Endothelial cell of umbilical vein (primary cell): ENCODE results near the gene PTH1R. TPM values are rescaled to one million over a fixed set of nuclear protein-coding genes. Genes with fewer than 3 reads are reported as not detected.

Source experiments
- BruUV-seq: library from RNA; stranded (reverse); fragments of 400-500 nt; replicated peaks from 2 replicates; lab custom pipeline; 2021; lab: Mats Ljungman, UMichigan
- CTCF ChIA-PET: fragments of 300-600, 350-600 bp; sonication (Branson Sonifier 250); formaldehyde crosslinking; loops from one replicate; lab custom pipeline; 2021; ENCODE audit warnings: antibody characterized with exemption, inconsistent platforms; lab: Charles Lee
- POLR2A ChIA-PET: fragments of 300-600, 350-600 bp; sonication (Branson Sonifier 250); formaldehyde crosslinking; loops from one replicate; lab custom pipeline; 2021; ENCODE audit warnings: antibody characterized with exemption, inconsistent platforms; lab: Charles Lee
- DNase-seq: peaks from one replicate; pipeline ENCODE4 v3.0.0-alpha.2; 2011; ENCODE audit warnings: low read depth, low spot score
- FAIRE-seq: peaks from 2 replicates; lab custom pipeline; 2011; peaks lifted over from hg19 to GRCh38; lab: Jason Lieb, UNC
- H2AFZ ChIP-seq: 2 replicates; pipeline ENCODE4 v1.6.0; 2012; ENCODE audit warnings: low read depth, low read length, control low read depth, inconsistent platforms
- H3K27ac ChIP-seq: 2 replicates; pipeline ENCODE4 v1.5.1; 2011; ENCODE audit warnings: low read depth, mild to moderate bottlenecking, control low read depth, low read length, moderate library complexity; ENCODE audit not compliant: insufficient read depth
- H3K27me3 ChIP-seq, 2 experiments: 2 replicates each; pipeline versions ENCODE4 v1.6.0 to v1.6.1; 2011; ENCODE audit warnings: low read length in 2 of 2, mixed read lengths in 1 of 2; ENCODE audit not compliant: control insufficient read depth in 2 of 2, insufficient read depth in 2 of 2
- H3K36me3 ChIP-seq, 2 experiments: 2 replicates in 1 of 2; 3 replicates in 1 of 2; pipeline ENCODE4 v1.5.1; 2011; ENCODE audit warnings: low read length in 2 of 2, mild to moderate bottlenecking in 1 of 2, moderate library complexity in 1 of 2; ENCODE audit not compliant: control insufficient read depth in 2 of 2, insufficient read depth in 2 of 2; ENCODE audit errors: extremely low read depth in 1 of 2
- H3K4me1 ChIP-seq: 3 replicates; pipeline ENCODE4 v1.5.1; 2011; ENCODE audit warnings: mild to moderate bottlenecking, low read length; ENCODE audit not compliant: control insufficient read depth, insufficient read depth; ENCODE audit errors: extremely low read depth
- H3K4me2 ChIP-seq: 2 replicates; pipeline ENCODE4 v1.6.1; 2011; ENCODE audit warnings: low read length, control low read depth, mixed read lengths; ENCODE audit not compliant: insufficient read depth
- H3K4me3 ChIP-seq, 3 experiments: fragments of 200-600 bp in 1 of 3; sonication (generic), shearing (Covaris generic) in 1 of 3; replicated peaks in 1 of 3; 2 replicates each; pipeline ENCODE4 v1.5.1; 2011 to 2016; ENCODE audit warnings: control low read depth in 3 of 3, low read length in 3 of 3, mild to moderate bottlenecking in 2 of 3, inconsistent platforms in 1 of 3, low read depth in 1 of 3, moderate library complexity in 1 of 3; ENCODE audit not compliant: insufficient read depth in 1 of 3
- H3K79me2 ChIP-seq: 2 replicates; pipeline ENCODE4 v1.6.0; 2012; ENCODE audit warnings: low read length, inconsistent platforms; ENCODE audit not compliant: control insufficient read depth, insufficient read depth
- H3K9ac ChIP-seq: replicated peaks from 2 replicates; pipeline ENCODE3; 2011; ENCODE audit warnings: low read length, control low read depth; ENCODE audit not compliant: insufficient read depth; ENCODE audit errors: extremely low read depth
- H3K9me1 ChIP-seq: replicated peaks from 3 replicates; pipeline ENCODE4 v1.6.0; 2011; ENCODE audit warnings: mild to moderate bottlenecking, low read length; ENCODE audit not compliant: control insufficient read depth, insufficient read depth; ENCODE audit errors: extremely low read depth
- H3K9me3 ChIP-seq: replicated peaks from 2 replicates; pipeline ENCODE4 v1.5.1; 2012; ENCODE audit warnings: low read length, inconsistent platforms; ENCODE audit not compliant: control insufficient read depth, insufficient read depth
- H4K20me1 ChIP-seq: replicated peaks from 2 replicates; pipeline ENCODE3; 2011; ENCODE audit warnings: mild to moderate bottlenecking, low read length; ENCODE audit not compliant: control insufficient read depth, insufficient read depth; ENCODE audit errors: extremely low read depth
- CTCF ChIP-seq, 2 donors: IDR thresholded peaks; 1 replicate in 1 of 2; 2 replicates in 1 of 2; pipeline ENCODE4 v1.5.1; 2011; ENCODE audit warnings: low read length in 2 of 2, mild to moderate bottlenecking in 2 of 2, moderate library complexity in 2 of 2, control low read depth in 1 of 2, inconsistent platforms in 1 of 2, low read depth in 1 of 2; ENCODE audit not compliant: insufficient read depth in 1 of 2; ENCODE audit errors: extremely low read depth in 1 of 2
- EZH2 ChIP-seq: IDR thresholded peaks from 2 replicates; pipeline ENCODE4 v1.6.1; 2012; ENCODE audit warnings: borderline replicate concordance, low read depth, mild to moderate bottlenecking, moderate library complexity, low read length, inconsistent platforms; ENCODE audit not compliant: severe bottlenecking
- FOS ChIP-seq: IDR thresholded peaks from 2 replicates; pipeline ENCODE4 v1.6.1; 2011; ENCODE audit warnings: mild to moderate bottlenecking, low read length, moderate library complexity, borderline replicate concordance; ENCODE audit not compliant: insufficient read depth
- GATA2 ChIP-seq: IDR thresholded peaks from 2 replicates; pipeline ENCODE4 v1.7.0; 2011; ENCODE audit warnings: low read depth, mild to moderate bottlenecking, moderate library complexity, mixed read lengths, low read length; ENCODE audit not compliant: insufficient read length, insufficient read depth
- JUN ChIP-seq: IDR thresholded peaks from 2 replicates; pipeline ENCODE4 v1.6.1; 2011; ENCODE audit warnings: borderline replicate concordance, low read depth; ENCODE audit not compliant: insufficient read length, insufficient read depth
- MYC ChIP-seq: IDR thresholded peaks from one replicate; pipeline ENCODE4 v1.6.1; 2011; ENCODE audit warnings: mild to moderate bottlenecking, low read depth, low read length
- POLR2AphosphoS5 ChIP-seq: IDR thresholded peaks from 2 replicates; pipeline ENCODE4 v1.6.1; 2012; ENCODE audit warnings: low read depth, mild to moderate bottlenecking, control low read depth, low read length, moderate library complexity; ENCODE audit not compliant: insufficient read depth
- dilution Hi-C: fragments of 300-500 bp; cut with MboI; formaldehyde crosslinking; loops from one replicate; pipeline ENCODE4 v1.15.0; 2019; ENCODE audit warnings: low sequenced_read_pairs; ENCODE audit not compliant: extremely low pct_ligation_motif_present
- intact Hi-C: fragments of 100-400 bp; cut with micrococcal nuclease; formaldehyde crosslinking; loops from one replicate; pipeline ENCODE4 v1.10.0; 2022
- polyA plus RNA-seq, 4 experiments: library from polyadenylated mRNA; depleted of rRNA in 3 of 4; stranded (reverse) in 3 of 4; unstranded in 1 of 4; fragments of >200 nt; gene quantifications; 2 replicates each; pipeline versions ENCODE4 v1.2.1 to v1.2.3, GENCODE V29; 2011 to 2012; ENCODE audit warnings: missing spikeins in 1 of 4
- total RNA-seq: library from RNA; stranded (reverse); gene quantifications from 2 replicates; pipeline ENCODE4 v1.2.3, GENCODE V29; 2021

The PTH1R gene
- total and polyA plus RNA-seq, 2 donors (not counting 3 experiments of a cell fraction or from before 2014, with no cell fraction given), result 0.08 to 0.46 TPM

- Histone ChIP-seq H3K9ac (no peak overlapping the region), H3K4me1 (no peaks in the 10 kb centered on the region), H3K27ac (no peak overlapping the region), H3K9me3 (no peaks in the 10 kb centered on the region), H2AFZ (peak overlapping the region; percentile 69), H3K4me3 (peak overlapping the region in 1 of 3 experiments; percentile 21), H4K20me1 (no peaks in the 10 kb centered on the region), H3K9me1 (no peaks in the 10 kb centered on the region), H3K79me2 (no peaks in the 10 kb centered on the region), H3K4me2 (peak overlapping the region; percentile 62), H3K27me3 (peaks cover 32 to 44% of the 10 kb centered on the region in 2 experiments), H3K36me3 (no peaks in the 10 kb centered on the region)
- dilution Hi-C loops, result no loop called here
- FAIRE-seq (no peak), DNase-seq (no peak)
- intact Hi-C loops, result loop anchor here (1.0 to 2.0 kb wide), 2 partner anchors 11 to 15 kb away; no protein-coding TSS in a partner anchor
- TF ChIP-seq MYC (no peak), EZH2 (peak; percentile 5), POLR2AphosphoS5 (no peak), JUN (no peak), GATA2 (no peak), CTCF (IDR thresholded peaks at IDR 0.05; ENCODE audit: extremely low read depth in 1 of 2, insufficient read depth in 1 of 2, low read depth in 1 of 2, low read length in 2 of 2) (no peak), FOS (no peak)
- no TSS peak for BruUV-seq
- ChIA-PET POLR2A (no interaction called here), CTCF (interaction anchor here (1.3 kb wide), 1 partner anchor 28 kb away, joined by 4 read pairs; no protein-coding TSS in a partner anchor)
Measured at GRCh38 chr3:46881596-46882376, 4.3 kb downstream of the PTH1R start.
